Measurements from ENCODE around the gene CLPTM1L.
"Not testable (repeated sequence)": the region's sequence is repeated elsewhere in the genome, so short reads cannot be mapped to it uniquely, and the experiment has no call there.

CLPTM1L gene

GRCh38 chr5:1359713-1360112 is 14.8 kb upstream of the CLPTM1L start:
- no peak for DNase-seq (ENCODE audit: low read depth)

GRCh38 chr5:1359031-1359645 is 14.2 kb upstream of the CLPTM1L start:
- no peak for DNase-seq (ENCODE audit: low read depth)

GRCh38 chr5:1358726-1359025 is 13.8 kb upstream of the CLPTM1L start:
- no peak for DNase-seq (ENCODE audit: low read depth)

- DNase-seq (ENCODE audit: low read depth), result no peak
Measured at GRCh38 chr5:1357946-1358725, 13.2 kb upstream of the CLPTM1L start.

- no peak for DNase-seq (ENCODE audit: low read depth)
Measured at GRCh38 chr5:1356873-1357787, 12.2 kb upstream of the CLPTM1L start.

GRCh38 chr5:1354576-1354975 is 9.7 kb upstream of the CLPTM1L start:
- no peak for DNase-seq (ENCODE audit: low read depth)

- no peak for DNase-seq (ENCODE audit: low read depth)
Measured at GRCh38 chr5:1352231-1353219, 7.6 kb upstream of the CLPTM1L start.

- no peak for DNase-seq (ENCODE audit: low read depth)
Measured at GRCh38 chr5:1351156-1351555, 6.3 kb upstream of the CLPTM1L start.

GRCh38 chr5:1349246-1349645 is 4.3 kb upstream of the CLPTM1L start:
- DNase-seq (ENCODE audit: low read depth), result no peak

GRCh38 chr5:1348986-1349245 is 4.0 kb upstream of the CLPTM1L start:
- DNase-seq (ENCODE audit: low read depth), result no peak

GRCh38 chr5:1347571-1347970 is 2.7 kb upstream of the CLPTM1L start:
- DNase-seq (ENCODE audit: low read depth), result no peak

GRCh38 chr5:1346627-1347440 is 1.9 kb upstream of the CLPTM1L start:
- no peak for DNase-seq (ENCODE audit: low read depth)

- DNase-seq (ENCODE audit: low read depth), result no peak
Measured at GRCh38 chr5:1345876-1346626, 1.2 kb upstream of the CLPTM1L start.

GRCh38 chr5:1343931-1344901 is 683 bp downstream of the CLPTM1L start:
- peak; percentile 13 for DNase-seq (ENCODE audit: low read depth)

GRCh38 chr5:1343315-1343751 is 1.6 kb downstream of the CLPTM1L start:
- no peak for DNase-seq (ENCODE audit: low read depth)

- not testable (repeated sequence) for DNase-seq (ENCODE audit: low read depth)
Measured at GRCh38 chr5:1342711-1343110, 2.2 kb downstream of the CLPTM1L start.

GRCh38 chr5:1342268-1342667 is 2.6 kb downstream of the CLPTM1L start:
- DNase-seq (ENCODE audit: low read depth), result no peak

GRCh38 chr5:1341863-1342262 is 3.0 kb downstream of the CLPTM1L start:
- DNase-seq (ENCODE audit: low read depth), result no peak

GRCh38 chr5:1339818-1340210 is 5.1 kb downstream of the CLPTM1L start:
- not testable (repeated sequence) for DNase-seq (ENCODE audit: low read depth)

All from activated T-cell treated with anti-CD3 and anti-CD28 coated beads for 48 hours (primary cell).